VCaP (cell line): ENCODE data around the gene BAZ1B.
A peak's percentile ranks its signal among the peaks of the same experiment; 100 is the strongest.
"Not testable (repeated sequence)": the region's sequence is repeated elsewhere in the genome, so short reads cannot be mapped to it uniquely, and the experiment has no call there.

Experiments used
- H3K27ac ChIP-seq: fragments of 450-650 bp; 2 replicates; pipeline ENCODE4 v1.5.1; 2017
- TF ChIP-seq, protein P1 (sequence below): fragments of 450-650 bp; conservative IDR thresholded peaks from 2 replicates; pipeline ENCODE4 v1.5.1; 2017; ENCODE audit warnings: mild to moderate bottlenecking, moderate library complexity

BAZ1B gene

DNA sequence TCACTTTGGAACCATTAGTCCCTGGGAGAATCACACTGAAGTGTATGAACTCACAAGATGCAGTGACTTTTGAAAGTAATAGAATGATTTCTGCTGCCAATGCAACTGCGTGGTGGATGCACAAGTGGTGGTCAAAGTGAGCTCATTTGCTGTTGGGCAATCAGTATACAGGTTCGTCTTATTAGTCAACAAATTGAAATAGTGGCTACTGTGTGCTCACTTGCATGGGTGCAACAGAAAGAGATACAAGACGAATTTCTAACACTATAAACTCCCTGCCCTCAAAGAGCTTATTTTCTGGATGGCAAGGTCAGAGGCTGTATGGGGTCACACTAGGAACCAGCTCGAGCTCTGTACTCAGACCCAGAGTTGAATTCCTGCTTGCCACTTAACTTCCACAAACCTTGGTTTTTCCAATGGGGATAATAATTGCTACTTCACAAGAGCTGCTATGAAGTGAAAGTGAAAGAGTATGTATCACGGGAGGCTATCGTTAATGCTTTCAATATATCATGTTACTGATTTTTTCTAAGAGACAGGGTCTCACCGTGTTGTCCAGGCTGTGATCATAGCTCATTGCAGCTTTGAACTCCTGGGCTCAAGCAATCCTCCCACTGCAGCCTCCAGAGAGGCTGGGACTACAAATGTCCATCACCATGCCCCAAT is 43.7 kb upstream of the BAZ1B start:
- no peak overlapping the region for H3K27ac ChIP-seq
- TF ChIP-seq, protein P1, sequence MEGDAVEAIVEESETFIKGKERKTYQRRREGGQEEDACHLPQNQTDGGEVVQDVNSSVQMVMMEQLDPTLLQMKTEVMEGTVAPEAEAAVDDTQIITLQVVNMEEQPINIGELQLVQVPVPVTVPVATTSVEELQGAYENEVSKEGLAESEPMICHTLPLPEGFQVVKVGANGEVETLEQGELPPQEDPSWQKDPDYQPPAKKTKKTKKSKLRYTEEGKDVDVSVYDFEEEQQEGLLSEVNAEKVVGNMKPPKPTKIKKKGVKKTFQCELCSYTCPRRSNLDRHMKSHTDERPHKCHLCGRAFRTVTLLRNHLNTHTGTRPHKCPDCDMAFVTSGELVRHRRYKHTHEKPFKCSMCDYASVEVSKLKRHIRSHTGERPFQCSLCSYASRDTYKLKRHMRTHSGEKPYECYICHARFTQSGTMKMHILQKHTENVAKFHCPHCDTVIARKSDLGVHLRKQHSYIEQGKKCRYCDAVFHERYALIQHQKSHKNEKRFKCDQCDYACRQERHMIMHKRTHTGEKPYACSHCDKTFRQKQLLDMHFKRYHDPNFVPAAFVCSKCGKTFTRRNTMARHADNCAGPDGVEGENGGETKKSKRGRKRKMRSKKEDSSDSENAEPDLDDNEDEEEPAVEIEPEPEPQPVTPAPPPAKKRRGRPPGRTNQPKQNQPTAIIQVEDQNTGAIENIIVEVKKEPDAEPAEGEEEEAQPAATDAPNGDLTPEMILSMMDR, result no peak

DNA sequence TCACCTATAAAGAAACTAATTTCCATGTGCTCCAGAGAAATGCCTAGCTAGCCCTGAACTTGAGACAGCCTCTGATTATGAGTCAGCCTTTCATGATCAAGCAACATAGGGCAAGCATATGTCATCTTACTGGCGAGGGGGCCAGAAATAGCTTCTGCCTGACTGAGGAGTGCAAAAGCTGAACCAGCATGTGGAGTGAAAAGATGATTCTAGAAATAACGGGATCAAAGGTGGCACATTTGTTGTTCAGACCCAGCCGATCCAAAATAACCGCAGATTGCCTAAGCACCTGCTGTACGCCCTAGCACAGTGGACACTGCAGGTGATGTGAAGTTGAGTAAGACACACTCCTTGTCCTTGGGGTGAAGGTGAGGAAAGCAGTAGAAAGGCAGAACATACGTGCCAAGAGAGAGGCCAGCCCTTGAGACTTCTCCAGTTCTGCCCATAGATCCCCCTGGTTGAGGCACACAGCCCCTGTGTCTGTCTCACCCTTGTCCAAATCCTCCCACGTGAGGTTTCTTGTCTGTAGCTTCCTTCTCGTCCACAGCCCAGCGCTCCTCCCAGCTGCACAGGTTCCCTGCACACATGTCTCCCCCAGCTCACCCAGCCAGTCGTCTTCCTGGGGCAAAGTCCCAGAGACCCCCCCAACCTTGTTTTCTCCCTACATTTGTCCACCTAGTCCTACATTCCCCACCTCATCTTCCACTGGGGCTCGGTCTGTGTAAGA is 38.2 kb upstream of the BAZ1B start:
- no peak overlapping the region for H3K27ac ChIP-seq
- TF ChIP-seq, protein P1, result no peak

DNA sequence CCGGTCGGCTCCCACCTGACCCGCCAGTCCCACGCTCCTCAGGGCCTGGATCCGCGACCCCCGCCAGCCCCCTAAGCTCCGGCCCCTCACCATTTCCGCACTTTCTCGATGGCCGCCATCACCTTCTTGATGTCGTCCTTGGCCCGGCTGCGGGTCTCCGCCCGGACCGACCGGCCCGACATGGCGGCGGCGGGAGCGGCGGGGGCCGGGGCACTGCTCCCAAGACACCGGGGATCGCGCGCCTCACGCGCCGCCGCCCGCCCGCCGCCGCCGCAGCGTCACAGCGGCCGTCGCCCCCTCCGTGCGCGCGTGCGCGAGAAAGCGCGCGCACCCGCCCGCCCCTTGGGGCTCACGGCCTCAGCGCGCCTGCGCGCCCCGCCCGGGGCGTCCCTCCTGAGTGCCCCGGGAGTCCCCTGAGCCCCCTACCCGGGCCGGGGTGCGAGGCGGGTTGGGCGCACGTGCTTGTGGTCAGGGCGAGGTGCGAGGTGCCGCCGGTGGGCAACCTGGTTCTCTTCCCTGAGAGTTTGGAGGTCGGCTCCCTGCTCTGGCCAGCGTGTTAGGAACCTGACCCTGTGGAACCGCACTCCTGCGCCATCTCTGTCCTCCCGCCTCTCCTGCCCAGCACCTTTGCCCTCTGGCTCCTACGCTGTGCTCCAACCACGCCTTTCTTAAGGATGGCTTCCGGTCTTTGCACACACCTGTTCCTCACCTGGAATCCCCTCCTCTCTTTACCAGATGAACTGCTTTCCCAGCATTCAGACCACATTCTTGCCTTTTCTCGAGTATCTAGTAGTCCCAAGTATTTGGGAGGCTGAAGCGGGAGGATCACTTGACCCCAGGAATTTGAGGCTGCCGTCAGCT is 35.5 kb upstream of the BAZ1B start, which contains the start of gene BCL7B:
Gene BCL7B (minus strand): TSS at position 294 of the 861 bp plus-strand sequence. CDS start 112 bp downstream, at position 182.
- TF ChIP-seq, protein P1, result no peak
- H3K27ac ChIP-seq, result peak within 1 kb of the TSS; percentile 99

DNA sequence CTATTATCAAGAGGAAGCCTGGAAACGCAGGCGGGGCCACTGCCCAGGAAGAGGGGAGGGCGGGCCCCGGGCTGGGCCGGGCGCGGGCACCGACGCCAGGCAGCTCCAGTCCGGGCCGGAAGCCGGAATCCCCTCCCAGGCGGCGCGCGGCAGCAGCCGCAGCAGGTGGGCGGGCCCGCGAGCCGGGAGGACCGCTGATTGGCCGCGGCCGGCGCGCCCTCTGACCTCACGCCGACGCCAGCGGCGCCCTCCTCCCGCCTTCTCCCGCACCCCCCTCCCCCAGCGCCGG is 35.0 kb upstream of the BAZ1B start:
- TF ChIP-seq, protein P1, result no peak
- H3K27ac ChIP-seq, result peak overlapping the region; percentile 99

DNA sequence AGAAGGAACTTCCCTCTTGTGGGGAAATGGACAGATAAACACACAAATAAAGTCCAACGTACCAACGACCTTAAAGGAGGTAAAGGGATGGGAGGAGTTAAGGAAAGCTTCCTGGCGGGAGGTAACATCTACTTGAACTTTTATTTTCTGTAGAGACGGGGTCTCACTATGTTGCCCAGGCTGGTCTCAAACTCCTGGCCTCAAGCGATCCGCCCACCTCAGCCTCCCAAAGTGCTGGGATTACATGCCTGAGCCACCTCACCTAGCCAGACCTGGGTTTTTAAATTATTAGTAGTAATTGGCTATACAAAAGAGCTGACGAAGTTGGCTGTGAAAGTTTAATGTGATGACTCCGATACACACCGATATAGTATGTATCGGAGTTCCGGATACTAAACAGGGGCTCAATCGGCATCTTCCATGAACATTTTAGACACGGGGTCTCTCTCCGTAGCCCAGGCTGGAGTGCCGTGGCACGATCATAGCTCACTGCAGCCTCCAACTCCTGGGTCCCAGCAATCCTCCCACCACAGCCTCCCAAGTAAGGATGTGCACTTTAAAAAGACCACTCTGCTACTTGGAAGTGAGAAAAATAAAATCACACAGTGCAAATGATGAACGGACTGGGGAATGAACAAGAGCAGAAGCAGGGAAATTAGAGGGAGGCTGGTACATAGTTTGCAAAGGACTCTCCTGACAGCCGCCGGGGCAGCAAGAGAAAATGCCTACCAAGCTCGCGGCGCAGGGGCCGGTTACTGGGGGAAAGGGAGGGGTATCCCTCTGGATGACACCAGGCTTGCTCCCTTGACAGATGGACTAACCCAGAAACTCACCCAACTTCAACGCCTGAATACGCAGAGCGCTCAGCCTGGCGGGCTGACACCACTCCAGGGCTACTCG is 34.4 kb upstream of the BAZ1B start:
- TF ChIP-seq, protein P1, result no peak
- H3K27ac ChIP-seq, result peak overlapping the region; percentile 99

DNA sequence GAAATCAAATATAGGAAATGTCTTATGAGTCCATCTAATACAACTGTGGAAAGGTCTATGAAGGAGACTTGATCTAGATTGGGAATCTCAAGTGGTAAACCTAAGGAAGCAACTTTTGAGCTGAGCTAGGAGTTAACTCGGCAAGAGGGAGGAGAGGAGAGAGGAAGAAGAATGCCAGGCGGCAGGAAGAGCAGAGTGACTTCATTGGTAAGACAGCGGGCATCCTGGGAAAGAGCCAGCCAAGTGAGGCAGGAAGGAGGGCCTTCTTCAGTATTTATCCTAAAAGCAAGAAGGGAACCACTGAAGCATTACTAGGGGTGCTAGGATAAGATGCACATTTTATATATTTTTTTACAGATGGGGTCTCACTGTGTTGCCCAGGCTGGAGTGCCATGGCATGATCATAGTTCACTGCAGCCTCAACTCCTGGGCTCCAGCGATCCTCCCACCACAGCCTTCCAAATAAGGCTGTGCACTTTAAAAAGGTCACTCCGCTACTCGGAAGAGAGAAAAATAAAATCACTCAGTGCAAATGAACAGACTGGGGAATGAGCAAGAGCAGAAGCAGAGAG is 33.4 kb upstream of the BAZ1B start:
- TF ChIP-seq, protein P1, result no peak
- H3K27ac ChIP-seq, result peak overlapping the region; percentile 99

DNA sequence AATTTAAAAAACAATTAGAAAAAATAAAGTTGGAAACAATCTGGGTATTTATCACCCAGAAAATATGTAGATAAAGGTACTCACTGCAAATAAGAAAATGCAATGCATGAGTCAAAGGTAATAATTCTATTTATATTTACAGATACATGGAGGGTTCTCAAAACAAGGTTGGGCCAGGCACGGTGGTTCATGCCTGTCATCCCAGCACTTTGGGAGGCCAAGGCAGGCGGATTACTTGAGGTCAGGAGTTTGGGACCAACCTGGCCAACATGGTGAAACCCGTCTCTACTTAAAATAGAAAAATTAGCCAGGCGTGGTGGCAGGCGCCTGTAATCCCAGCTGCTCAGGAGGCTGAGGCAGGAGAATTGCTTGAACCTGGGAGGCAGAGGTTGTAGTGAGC is 28.0 kb upstream of the BAZ1B start:
- H3K27ac ChIP-seq, result not testable (repeated sequence)
